ENCODE data around the gene C4A.
"Not testable (repeated sequence)": the region's sequence is repeated elsewhere in the genome, so short reads cannot be mapped to it uniquely, and the experiment has no call there.

The C4A gene

DNA sequence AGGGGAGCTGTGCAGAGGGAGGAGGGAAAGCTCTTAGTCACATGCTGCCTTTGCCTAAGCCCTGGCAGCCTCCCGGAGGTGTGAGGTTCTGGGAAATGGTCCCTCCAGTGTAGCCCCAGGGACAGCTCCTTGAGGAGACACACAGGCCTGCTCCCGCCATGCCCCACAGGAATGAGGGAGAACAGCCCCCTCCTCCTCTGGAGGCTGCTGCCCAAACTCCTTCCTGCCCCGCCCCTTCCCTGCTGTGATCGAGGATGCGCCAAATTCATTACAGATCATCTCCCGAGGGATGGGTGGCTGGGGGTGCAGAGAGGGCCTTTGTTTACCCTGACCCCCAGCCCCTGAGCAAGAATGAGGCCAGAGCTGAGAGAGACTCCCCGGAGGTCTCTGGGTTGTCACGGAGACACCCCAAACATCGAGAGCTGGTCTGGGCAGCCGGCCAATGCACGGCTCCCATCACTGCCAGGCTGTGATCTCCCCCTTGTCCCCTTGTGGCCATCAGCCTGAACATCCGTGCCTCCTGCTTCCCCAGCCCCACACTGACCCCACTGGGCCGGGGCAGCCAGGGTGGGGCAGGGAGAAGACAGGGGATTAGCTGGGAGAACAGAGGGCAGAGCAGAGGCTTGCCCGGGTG lies 64.7 kb downstream of the C4A start:
- Histone ChIP-seq H3K9ac (no peak overlapping the region), H3K79me2 (ENCODE audit: insufficient read depth, low read depth) (no peaks in the 10 kb centered on the region), H3K4me1 (ENCODE audit: low read depth, poor library complexity, severe bottlenecking) (no peaks in the 10 kb centered on the region), H3K4me3 (IDR thresholded peaks at IDR 0.05; ENCODE audit: insufficient read depth, low read depth, low read length) (no peak overlapping the region), H3K36me3 (ENCODE audit: insufficient read depth) (no peaks in the 10 kb centered on the region), H4K20me1 (ENCODE audit: insufficient read depth) (no peaks in the 10 kb centered on the region), H3K27me3 (ENCODE audit: insufficient read depth, low read depth) (peaks cover 41% of the 10 kb centered on the region), H3K4me2 (no peak overlapping the region), H3K27ac (no peak overlapping the region), H2AFZ (ENCODE audit: low read depth) (no peak overlapping the region)
- no peak for TF ChIP-seq CTCF (conservative IDR thresholded peaks at IDR 0.05; ENCODE audit: low read depth, low read length)

GRCh38 chr6:32047084-32047478 lies 65.2 kb downstream of the C4A start:
- TF ChIP-seq CTCF (conservative IDR thresholded peaks at IDR 0.05; ENCODE audit: low read depth, low read length), result no peak
- Histone ChIP-seq H3K27me3 (ENCODE audit: insufficient read depth, low read depth) (peaks cover 46% of the 10 kb centered on the region), H3K9ac (no peak overlapping the region), H2AFZ (ENCODE audit: low read depth) (no peak overlapping the region), H3K4me3 (IDR thresholded peaks at IDR 0.05; ENCODE audit: insufficient read depth, low read depth, low read length) (no peak overlapping the region), H4K20me1 (ENCODE audit: insufficient read depth) (no peaks in the 10 kb centered on the region), H3K4me1 (ENCODE audit: low read depth, poor library complexity, severe bottlenecking) (no peaks in the 10 kb centered on the region), H3K79me2 (ENCODE audit: insufficient read depth, low read depth) (no peaks in the 10 kb centered on the region), H3K4me2 (no peak overlapping the region), H3K27ac (no peak overlapping the region), H3K36me3 (ENCODE audit: insufficient read depth) (no peaks in the 10 kb centered on the region)

DNA sequence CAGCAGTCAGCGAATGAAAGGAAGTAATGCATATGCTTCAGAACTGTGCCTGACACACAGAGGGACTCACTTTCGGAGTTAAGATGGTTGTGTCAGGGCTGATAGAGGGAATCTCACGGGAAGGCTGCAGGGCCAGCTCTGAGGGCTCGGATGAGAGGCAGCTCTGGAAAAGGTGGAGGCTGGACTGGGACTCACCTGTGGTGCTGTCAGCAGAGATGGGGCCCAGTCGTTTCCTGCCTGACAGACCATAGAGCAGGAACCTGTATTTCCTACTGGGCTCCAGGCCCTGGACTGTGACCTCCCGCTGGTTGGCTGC lies 65.6 kb downstream of the C4A start:
- no peaks in the 10 kb centered on the region for H3K36me3 ChIP-seq (ENCODE audit: insufficient read depth)
- no peaks in the 10 kb centered on the region for H3K79me2 ChIP-seq (ENCODE audit: insufficient read depth, low read depth)
- no peaks in the 10 kb centered on the region for H3K4me1 ChIP-seq (ENCODE audit: low read depth, poor library complexity, severe bottlenecking)
- TF ChIP-seq CTCF (conservative IDR thresholded peaks at IDR 0.05; ENCODE audit: low read depth, low read length), result no peak
- H3K4me3 ChIP-seq (IDR thresholded peaks at IDR 0.05; ENCODE audit: insufficient read depth, low read depth, low read length), result no peak overlapping the region
- no peak overlapping the region for H2AFZ ChIP-seq (ENCODE audit: low read depth)
- no peaks in the 10 kb centered on the region for H4K20me1 ChIP-seq (ENCODE audit: insufficient read depth)
- H3K27me3 ChIP-seq (ENCODE audit: insufficient read depth, low read depth), result peaks cover 50% of the 10 kb centered on the region
- H3K4me2 ChIP-seq, result no peak overlapping the region
- no peak overlapping the region for H3K9ac ChIP-seq
- H3K27ac ChIP-seq, result no peak overlapping the region

GRCh38 chr6:32047855-32048766 lies 66.3 kb downstream of the C4A start:
- TF ChIP-seq CTCF (conservative IDR thresholded peaks at IDR 0.05; ENCODE audit: low read depth, low read length), result peak; percentile 69
- H3K4me3 ChIP-seq (IDR thresholded peaks at IDR 0.05; ENCODE audit: insufficient read depth, low read depth, low read length), result no peak overlapping the region
- H3K4me2 ChIP-seq, result no peak overlapping the region
- H3K27me3 ChIP-seq (ENCODE audit: insufficient read depth, low read depth), result peaks cover 56% of the 10 kb centered on the region
- 0 out of 2 replicates have a peak overlapping the region, but pooled peaks have one; percentile 18 for H2AFZ ChIP-seq (ENCODE audit: low read depth)
- no peaks in the 10 kb centered on the region for H4K20me1 ChIP-seq (ENCODE audit: insufficient read depth)
- H3K36me3 ChIP-seq (ENCODE audit: insufficient read depth), result no peaks in the 10 kb centered on the region
- H3K4me1 ChIP-seq (ENCODE audit: low read depth, poor library complexity, severe bottlenecking), result no peaks in the 10 kb centered on the region
- H3K79me2 ChIP-seq (ENCODE audit: insufficient read depth, low read depth), result no peaks in the 10 kb centered on the region
- no peak overlapping the region for H3K9ac ChIP-seq
- H3K27ac ChIP-seq, result no peak overlapping the region

DNA sequence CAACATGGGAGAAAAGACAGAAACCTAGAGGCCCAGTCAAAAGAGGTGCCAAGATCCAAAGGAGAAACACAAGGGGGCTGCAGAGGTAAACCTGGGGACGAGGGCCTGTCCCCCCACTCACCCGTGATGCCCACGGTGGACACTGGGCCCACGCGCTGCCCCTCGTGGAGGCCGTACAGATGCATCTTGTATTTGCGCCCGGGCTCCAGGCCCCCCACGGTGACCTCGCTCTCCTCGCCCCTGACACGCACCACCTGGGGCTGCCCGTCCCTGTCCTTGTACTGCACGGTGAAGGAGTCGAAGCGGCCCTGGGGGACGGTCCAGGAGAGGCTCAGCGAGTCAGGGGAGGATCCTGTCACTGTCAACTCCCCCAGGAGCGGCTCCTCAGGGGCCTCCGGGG lies 67.3 kb downstream of the C4A start:
- H3K36me3 ChIP-seq (ENCODE audit: insufficient read depth); H3K79me2 ChIP-seq (ENCODE audit: insufficient read depth, low read depth); H4K20me1 ChIP-seq (ENCODE audit: insufficient read depth); H3K9ac ChIP-seq; H3K4me2 ChIP-seq; H3K27ac ChIP-seq; H3K4me1 ChIP-seq (ENCODE audit: low read depth, poor library complexity, severe bottlenecking); H2AFZ ChIP-seq (ENCODE audit: low read depth); H3K4me3 ChIP-seq (IDR thresholded peaks at IDR 0.05; ENCODE audit: insufficient read depth, low read depth, low read length): not testable (repeated sequence)
- peaks cover 58% of the 10 kb centered on the region for H3K27me3 ChIP-seq (ENCODE audit: insufficient read depth, low read depth)

- not testable (repeated sequence) for H2AFZ ChIP-seq (ENCODE audit: low read depth); H3K36me3 ChIP-seq (ENCODE audit: insufficient read depth); H3K4me1 ChIP-seq (ENCODE audit: low read depth, poor library complexity, severe bottlenecking); H3K4me3 ChIP-seq (IDR thresholded peaks at IDR 0.05; ENCODE audit: insufficient read depth, low read depth, low read length); H3K4me2 ChIP-seq; H3K79me2 ChIP-seq (ENCODE audit: insufficient read depth, low read depth); H3K9ac ChIP-seq; H3K27ac ChIP-seq; H4K20me1 ChIP-seq (ENCODE audit: insufficient read depth)
- H3K27me3 ChIP-seq (ENCODE audit: insufficient read depth, low read depth), result peaks cover 64% of the 10 kb centered on the region
Observed at GRCh38 chr6:32049736-32050135, 67.9 kb downstream of the C4A start.

All from KMS-11 (cell line).